Glomerular visceral epithelial cell (primary cell): ENCODE results near the gene SLC25A41.

Source experiments
- DNase-seq: peaks from one replicate; pipeline ENCODE4 v3.0.0-alpha.2; 2016; ENCODE audit errors: extremely low spot score

The SLC25A41 gene

DNA sequence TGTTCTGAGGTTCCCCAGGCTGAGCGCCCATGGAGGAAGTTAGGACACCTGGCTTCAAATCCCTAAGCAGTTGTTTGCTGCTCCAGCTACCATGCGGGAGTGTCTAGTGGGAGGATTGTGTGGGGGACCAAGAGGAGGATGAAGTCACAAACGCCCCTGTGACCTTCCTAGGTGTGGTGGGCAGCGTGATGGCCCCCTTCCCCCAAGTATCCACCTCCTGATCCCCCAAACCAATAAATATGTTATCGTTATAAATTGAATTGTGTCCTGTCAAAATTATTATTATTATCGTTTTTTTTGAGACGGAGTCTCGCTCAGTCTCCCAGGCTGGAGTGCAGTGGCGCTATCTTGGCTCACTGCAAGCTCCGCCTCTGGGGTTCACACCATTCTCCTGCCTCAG is at the start of gene SLC25A41:
Gene SLC25A41, minus strand, starts transcription at position 101 of the 400 bp plus-strand sequence. Its CDS starts 70 bp downstream, at position 31.
- no peak for DNase-seq

DNA sequence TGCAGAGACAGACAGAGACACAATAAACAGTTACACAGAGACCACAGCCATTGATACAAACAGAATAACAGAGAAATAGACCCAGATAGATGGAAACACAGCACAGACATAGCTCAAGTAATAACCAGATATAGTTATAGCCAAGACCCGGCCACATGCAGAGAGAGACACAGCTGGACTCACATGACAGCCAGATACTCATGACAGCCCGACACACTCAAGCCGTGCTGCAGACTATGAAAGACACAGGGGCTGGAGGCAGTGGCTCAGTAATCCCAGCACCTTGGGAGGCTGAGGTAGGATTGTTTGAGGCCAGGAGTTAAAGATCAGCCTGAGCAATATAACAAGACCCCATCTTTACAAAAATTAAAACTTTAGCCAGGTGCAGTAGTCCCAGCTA is 49.7 kb upstream of the SLC25A41 start:
- no peak for DNase-seq

DNA sequence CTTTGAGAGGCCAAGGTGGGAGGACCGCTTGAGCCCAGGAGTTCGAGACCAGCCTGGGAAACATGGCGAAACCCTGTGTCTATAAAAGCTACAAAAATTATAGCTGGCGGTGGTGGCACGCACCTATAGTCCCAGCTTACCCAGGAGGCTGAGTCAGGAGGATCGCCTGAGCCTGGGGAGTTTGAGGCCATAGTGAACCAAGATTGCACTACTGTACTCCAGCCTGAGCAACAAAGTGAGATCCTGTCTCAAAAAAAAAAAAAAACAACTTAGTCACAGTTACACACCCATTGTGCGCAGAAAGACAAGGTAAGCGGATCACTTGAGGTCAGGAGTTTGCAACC is 48.8 kb upstream of the SLC25A41 start:
- DNase-seq: no peak

DNA sequence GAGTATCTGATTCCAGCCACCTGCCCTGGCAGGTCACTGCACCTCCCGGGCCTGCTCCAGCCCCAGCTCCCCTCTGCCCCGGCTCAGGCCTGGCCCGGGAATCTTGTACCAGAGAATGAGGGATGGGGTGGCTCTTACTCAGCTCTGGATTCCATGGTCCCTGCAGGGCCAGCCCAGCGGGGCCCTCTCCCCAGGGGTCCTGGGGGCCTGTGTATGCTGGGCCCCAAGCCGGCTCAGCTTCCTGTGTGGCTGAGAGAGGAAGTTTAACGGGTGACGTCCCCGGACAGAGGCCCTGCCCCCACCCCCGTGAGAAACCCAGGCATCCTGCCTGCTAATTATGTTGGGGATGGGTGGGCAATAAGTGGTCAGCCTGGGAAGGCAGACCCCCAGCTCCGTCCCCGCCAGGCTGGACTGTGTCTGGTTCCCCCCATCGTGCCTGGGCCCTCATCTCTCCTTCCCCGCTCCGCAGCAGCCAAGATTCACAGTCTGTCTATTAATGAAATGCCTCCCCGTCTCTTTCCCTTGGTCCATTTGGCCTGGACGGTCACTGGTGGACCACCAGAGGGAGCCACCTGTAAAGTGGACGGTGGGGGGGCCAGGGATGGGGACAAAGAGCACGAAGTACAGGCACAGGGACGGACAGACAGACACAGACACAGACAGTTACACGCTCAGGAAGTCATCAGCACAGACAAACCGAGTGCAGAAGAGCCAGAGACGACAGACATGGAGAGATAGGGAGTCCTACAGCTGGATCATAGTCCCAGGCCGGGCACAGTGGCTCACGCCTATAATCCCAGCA is 48.2 kb upstream of the SLC25A41 start, which contains the start of gene DENND1C:
Gene DENND1C, minus strand, starts transcription at position 247 of the 802 bp plus-strand sequence. Its CDS starts 92 bp downstream, at position 155.
- no peak for DNase-seq

DNA sequence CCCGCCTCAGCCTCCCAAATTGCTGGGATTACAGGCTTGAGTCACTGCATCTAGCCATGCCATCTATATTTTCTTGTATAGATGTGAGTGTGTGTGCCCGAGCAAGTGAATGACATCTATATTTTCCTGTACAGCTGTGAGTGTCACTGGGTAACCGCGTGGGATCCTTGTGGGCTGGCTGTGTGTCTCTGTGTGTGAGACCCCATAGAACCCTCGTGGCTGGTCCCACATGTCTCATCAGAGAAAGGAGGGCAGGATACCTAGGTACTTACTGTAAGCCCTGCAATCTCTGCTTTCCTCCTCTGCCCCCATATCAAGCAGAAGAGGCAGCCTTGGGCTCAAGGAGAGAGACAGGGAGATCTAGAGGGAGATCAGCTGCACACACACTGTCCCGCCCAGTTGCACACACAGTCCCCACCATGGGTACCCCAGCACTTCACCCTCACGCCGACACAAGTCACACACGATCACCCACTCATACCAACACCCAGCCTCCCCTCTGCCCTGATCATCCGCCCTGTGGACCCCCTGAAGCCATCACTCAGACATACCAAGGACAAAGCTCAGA is 47.4 kb upstream of the SLC25A41 start:
- no peak for DNase-seq

DNA sequence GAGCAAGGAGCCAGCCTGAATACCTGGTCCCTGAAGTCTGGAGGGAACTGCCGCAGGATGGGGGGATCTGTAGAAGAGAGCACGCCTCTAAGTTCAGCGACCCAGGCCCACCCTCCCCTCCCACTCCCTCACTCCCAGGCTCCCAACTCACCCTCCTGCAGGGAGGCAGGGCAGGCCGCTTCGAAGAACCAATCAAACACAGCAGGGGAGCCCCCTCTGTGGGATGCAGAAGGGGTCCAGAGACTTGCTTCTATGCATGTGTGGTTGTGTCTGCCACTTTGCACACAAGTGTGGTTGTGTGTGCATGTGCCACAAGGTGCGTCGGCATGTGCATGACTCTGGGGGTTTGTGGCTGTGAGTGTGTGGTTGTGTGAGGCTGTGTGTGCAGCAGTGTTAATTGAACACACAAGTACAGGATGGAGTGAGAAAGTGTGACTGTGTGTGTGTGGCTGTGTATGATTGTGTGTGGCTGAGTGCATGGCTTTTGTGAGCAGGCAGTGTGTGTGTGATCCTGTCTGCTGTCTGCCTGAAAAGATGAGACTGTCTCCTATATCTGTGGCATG is 46.4 kb upstream of the SLC25A41 start:
- DNase-seq: no peak

DNA sequence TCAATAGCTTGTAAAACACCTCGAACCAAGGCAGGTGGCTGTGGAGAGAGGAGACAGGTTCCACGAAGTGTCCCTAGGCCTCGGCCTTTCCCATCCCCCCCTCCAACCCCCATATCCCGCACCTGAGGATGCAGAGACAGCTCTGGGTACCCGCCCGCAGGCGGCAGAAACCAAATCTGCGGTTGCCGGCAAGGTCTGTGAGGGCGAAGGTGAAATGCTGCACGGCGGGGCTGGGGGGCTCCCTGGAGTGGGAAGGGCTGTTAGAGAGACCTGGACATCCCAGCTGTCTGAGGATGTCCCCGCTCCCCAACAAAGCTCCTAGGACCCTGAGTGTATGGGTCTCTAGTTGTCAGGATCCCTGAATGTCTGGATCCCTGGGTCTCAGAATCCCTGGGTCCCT is 45.3 kb upstream of the SLC25A41 start:
- no peak for DNase-seq

DNA sequence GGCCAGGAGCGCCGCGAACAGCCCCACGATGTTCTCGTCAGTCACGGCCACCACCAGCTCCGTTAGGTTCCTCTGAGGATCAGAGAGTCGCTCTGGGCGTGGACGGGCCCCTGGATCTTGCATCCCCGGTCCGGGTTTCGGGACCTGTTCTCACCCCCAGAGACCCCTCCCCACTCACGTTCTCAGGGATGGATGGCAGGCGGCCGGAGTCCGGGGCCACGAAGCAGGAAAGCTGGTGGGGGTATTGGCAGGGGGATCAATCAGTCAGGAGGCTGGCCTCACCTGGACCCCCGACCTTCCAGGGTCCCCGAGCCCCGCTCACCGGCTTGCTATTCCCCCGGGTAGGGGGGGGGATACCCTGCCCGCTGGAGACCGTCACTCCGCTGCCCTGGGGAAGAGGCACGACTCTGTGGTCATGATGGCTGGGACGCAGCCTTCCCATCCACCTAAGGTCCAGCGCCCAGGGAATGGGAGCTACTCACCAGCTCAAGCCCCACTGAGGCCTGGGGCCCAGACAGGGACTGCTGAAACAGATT is 43.4 kb upstream of the SLC25A41 start:
- no peak for DNase-seq

DNA sequence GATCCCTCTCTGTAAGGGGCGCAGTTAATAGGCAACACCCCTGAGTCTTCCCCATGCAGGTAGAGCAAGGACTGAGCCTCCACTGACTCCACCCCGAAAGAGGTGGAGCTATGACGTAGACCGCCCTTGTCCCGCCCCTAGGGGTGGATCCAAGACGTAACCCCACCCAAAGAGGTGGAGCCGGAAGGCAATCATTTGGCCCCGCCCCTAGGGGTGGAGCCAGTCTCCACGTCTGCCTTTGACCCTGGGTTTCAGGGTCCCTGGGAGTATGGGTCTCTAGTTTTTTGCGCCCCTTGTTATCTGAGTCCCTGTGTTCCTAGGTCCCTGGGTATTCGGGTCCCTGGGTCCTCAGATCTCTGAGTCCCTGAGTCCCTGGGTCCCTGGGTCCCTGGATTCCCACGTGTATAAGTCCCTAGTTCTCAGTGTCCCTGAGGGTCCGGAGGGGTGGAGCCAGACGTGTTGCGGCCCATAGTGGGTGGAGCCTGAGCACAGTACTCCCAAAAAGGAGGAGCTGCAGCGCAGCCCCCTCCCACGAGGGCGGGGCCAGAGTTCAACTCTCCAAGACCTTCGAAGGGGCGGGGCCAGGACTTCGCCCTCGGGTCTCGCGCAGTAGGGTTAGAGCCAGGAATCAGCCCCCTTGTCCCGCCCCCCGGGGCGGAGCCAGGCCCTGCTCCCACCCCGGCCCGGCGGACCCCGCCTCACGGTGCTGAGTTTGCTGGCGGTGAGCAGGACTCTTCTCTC is 42.8 kb upstream of the SLC25A41 start:
- DNase-seq: peak; percentile 48

DNA sequence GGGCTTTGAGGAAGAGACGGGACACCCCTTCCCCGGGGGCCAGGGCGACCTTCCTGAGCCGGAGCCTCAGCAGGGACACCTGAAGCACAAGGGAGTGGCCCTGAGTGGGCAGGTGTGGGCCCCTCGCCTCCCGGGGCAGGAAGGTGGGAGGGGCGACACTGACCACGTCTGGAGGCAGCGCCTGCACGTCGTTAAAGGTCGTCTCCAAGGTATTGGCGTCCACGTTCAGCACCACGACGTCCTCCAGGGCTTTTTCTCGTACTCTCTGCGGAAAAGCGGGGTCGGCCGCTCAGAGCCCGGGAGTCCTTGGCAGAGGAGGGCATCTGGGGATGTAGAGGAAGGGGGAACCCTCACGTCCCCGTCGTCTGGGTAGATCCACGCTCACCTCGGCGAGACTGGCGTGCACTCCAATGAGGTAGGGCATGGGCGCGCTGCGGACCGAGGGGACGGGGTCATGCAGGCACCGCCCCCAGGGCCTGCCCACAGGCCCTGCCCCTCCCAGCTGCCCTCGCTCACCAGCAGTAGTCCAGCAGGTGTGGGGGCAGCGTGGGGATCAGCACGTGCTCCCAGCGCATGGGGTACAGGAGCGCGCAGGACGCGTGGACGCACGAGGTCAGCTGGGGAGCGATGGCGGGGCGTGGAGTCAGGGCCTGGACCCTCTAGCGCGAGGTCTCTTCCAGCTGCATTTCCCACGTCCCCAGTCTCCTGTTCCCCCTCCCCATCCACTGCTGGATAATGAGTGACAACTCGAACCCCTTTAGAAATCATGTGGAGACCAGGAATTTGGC is 42.0 kb upstream of the SLC25A41 start:
- DNase-seq: no peak

DNA sequence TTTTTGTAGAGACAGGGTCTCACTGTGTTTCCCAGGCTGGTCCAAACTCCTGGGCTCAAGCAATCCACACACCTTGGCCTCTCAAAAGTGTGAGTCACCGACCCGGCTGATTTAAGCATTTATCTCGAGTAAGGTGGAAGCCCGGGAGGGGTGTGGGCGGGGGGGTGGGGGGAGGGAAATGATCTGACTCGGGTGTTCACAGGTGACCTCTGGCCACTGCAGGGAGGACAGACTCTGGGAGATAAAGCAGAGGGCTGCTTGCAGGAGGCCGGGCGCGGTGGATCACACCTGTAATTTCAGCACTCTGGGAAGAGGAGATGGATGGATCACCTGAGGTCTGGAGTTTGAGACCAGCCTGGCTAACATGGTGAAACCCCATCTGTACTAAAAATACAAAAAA is 40.1 kb upstream of the SLC25A41 start:
- DNase-seq: no peak

DNA sequence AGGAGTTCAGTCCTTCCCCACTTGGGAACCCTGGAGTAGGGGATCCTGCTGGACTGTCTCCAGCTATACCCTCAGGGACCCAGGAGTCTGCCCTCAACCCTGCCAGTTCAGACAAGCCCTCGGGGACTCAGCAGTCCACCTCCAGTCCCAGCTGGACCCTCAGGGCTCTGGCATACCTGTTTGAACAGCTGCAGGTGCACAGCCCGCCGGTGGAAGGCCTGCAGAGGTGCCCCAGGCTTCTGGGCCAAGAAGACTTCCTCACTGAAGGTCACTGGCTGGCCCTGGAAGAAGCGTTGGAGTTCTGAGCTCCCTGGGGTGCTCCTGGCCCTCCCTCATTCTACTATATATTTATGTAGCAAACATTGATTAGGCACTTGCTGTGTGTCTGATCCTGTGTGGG is 39.1 kb upstream of the SLC25A41 start:
- no peak for DNase-seq

DNA sequence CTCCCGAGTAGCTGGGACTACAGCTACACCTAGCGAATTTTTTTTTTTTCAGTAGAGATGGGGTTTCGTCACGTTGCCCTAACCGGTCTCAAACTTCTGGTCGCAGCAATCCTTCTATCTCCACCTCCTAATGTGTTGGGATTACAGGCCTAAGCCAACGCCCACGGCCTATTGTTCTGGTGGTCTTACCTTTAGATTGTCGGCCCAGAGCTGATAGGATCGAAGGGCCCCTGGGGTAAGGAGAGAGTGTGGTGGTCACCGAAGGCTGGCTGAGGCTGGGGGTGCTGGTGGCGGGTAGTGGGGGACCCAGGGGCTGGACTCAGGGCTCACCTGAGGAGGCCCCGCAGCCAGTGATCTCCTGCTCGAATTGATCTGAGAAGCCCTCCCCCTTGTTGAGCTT is 37.5 kb upstream of the SLC25A41 start:
- DNase-seq: no peak

DNA sequence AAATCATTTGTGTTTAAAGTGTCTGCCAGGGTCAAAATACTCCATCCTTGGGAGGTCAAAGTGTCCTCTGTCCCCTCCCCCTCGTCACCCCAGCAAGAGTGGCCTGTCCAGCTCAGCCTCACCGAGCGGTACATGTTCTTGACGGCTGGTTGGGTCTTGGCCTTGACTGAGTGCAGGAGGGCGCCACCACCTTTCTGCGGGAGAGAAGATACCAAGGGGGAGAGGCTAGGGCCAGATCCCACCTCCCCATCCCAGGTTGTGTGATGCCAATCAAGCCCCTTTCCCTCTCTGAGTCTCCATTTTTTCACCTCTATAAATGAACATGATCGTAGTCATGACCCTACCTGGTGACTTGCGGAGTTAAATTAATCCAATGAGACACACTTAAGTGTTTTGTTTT is 36.6 kb upstream of the SLC25A41 start:
- no peak for DNase-seq

DNA sequence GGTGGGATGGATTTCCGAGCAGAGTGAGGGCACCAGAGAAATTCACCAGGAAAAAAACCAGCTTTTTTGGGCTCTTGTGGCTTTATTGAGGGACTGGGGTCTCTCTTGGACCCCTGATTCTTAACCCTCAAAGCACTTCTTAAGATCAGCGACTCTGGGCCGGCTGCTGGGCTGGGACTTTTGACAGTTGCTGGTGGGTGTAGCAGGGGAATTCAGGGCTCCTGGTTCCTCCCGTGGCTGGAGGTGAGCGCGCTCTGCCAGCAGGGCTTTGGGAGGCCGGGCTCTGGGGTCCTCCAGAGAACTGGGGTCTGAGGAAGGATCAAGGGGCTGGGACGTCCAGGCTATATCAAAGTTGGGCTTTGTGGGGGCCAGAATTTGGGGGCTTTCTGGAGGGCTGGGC is 33.8 kb upstream of the SLC25A41 start:
- no peak for DNase-seq

DNA sequence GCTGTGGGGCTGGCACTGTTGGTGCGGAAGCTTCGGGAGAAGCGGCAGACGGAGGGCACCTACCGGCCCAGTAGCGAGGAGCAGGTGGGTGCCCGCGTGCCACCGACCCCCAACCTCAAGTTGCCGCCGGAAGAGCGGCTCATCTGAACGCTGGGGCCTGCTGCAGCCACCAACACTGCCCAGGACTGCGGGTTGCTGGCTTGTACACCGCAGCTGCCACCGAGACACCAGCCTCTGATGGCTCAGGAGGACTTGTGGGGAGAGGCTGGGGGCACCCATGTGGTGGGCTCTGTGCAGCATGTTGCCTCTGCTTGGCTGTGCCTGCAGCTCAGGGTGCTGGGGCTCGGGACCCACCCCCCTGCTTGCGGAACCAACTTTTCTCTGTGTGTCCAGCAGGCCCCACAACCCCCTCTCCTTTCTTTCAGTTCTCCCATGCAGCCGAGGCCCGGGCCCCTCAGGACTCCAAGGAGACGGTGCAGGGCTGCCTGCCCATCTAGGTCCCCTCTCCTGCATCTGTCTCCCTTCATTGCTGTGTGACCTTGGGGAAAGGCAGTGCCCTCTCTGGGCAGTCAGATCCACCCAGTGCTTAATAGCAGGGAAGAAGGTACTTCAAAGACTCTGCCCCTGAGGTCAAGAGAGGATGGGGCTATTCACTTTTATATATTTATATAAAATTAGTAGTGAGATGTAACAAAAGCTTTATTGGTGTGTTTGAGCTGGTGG is 33.1 kb upstream of the SLC25A41 start:
- no peak for DNase-seq

DNA sequence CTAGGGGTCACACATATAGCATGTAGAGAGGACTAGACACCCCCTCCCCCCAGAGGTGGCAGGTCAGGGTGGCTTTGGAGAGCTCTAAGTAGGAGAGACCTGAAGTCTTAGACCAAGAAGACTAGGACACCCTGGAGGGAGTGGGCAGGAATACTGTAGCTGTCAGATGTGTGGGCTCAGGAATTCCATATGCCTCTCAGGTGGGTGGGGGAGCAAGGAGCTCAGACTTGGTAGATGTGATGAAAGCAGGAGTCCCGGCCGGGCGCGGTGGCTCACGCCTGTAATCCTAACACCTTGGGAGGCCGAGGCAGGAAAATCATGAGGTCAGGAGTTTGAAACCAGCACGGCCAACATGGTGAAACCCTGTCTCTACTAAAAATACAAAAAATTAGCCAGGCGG is 32.1 kb upstream of the SLC25A41 start:
- no peak for DNase-seq

DNA sequence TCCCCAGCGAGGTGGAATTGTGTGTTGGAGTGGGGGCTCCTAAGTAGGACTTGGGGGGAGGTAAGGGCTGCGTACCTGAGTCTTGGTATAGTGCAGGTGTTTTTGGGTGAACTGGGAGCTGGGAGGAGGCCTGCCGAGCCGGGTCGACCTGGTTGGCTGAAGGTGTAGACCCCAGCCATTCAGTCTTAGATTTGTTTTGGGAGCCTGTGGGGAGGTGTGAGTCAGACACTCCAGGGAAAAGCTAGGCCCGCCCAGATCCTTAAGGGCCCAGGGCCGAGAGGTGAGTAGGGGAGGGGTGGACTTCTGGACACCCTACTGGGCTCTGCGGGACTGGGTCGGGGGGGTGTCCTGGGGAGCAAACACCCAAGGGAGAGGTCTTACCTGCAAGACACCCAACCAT is 31.4 kb upstream of the SLC25A41 start:
- DNase-seq: peak; percentile 21

DNA sequence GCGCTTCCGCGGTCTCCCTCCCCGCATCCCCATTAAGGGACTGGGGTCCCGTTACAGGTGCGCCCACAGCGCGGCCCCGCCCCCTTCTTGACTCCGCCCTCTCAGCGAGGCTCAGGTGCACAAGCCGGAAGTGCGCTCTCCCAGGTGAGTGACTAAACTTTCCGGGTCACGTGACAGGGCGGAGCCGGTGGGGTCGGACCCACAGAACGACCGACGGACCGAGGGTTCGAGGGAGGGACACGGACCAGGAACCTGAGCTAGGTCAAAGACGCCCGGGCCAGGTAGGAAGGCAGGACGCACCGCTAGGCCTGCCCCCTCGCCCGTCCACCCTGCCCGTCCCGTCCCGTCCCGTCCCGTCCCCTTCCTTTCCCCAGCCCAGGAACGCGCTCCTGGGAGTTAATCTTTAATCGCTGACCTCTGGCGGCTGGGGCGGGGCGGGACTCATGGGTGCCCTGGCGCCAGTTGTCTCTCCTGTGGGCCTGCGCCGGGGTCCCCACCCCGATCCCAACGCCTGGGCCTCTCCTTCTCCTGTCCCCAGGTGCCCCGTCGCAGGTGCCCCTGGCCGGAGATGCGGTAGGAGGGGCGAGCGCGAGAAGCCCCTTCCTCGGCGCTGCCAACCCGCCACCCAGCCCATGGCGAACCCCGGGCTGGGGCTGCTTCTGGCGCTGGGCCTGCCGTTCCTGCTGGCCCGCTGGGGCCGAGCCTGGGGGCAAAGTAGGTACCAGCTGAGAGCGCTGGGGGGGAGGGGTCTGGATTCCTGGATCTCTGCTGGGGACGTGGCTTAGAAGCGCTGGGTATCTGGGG is 30.7 kb upstream of the SLC25A41 start, which contains the start of gene CRB3:
Gene CRB3, plus strand, starts transcription at position 202 of the 804 bp plus-strand sequence. Its CDS starts 431 bp downstream, at position 633.
- DNase-seq: peak; percentile 65
